HL-60/S4 treated with retinoic acid at 250 ng/mL for 4 days and 3 days (cell line): ENCODE data around the gene TMEM233.
"Not testable (repeated sequence)": the region's sequence is repeated elsewhere in the genome, so short reads cannot be mapped to it uniquely, and the experiment has no call there.

Experiments
- in situ Hi-C: fragments of 300-500 bp; cut with MboI; formaldehyde crosslinking; loops from 2 replicates; pipeline ENCODE4 v1.7.0; 2022; ENCODE audit warnings: low sequenced_read_pairs

Gene TMEM233

DNA sequence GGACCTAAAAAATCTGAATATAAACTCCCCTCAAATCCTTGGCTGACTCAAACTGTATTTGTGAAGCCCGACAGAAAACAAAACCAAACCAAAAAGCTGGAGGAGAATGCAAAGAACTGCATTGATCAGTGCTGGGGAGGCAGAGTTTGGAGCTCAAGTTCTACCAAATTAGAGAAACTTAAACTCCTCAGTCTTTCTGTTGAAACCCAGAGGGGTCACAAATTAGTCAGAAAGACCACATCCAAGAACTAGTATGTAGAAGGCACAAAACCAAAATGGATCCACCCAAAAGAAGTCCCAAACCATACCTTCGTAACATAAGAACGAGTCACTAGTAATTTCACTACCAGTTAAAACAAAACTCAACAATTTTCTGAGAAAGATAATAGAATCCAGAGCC, 59.1 kb downstream of the TMEM233 start:
- in situ Hi-C loops = no loop called here

DNA sequence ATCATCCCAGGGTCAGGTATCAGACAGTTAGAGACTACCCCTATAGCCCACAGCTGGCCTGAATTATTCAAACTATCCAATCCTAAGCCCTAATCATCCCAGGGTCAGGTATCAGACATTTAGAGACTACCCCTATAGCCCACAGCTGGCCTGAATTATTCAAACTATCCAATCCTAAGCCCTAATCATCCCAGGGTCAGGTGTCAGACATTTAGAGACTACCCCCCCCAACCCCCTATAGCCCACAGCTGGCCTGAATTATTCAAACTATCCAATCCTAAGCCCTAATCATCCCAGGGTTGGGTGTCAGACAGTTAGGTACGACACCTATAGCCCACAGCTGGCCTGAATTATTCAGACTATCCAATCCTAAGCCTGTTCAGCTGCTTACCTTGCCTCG, 63.4 kb downstream of the TMEM233 start:
- in situ Hi-C loops = not testable (repeated sequence)

DNA sequence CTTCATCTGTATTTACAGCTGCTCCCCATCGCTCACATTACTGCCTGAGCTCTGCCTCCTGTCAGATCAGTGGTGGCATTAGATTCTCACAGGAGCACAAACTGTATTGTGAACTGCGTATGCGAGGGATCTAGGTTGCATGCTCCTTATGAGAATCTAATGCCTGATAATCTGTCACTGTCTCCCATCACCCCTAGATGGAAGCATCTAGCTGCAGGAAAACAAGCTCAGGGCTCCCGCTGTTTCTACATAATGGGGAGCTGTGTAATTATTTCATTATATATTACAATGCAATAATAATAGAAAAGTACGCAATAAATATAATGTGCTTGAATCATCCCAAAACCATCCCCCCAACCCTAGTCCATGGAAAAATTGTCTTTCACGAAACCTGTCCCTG, 64.6 kb downstream of the TMEM233 start:
- in situ Hi-C loops = not testable (repeated sequence)

DNA sequence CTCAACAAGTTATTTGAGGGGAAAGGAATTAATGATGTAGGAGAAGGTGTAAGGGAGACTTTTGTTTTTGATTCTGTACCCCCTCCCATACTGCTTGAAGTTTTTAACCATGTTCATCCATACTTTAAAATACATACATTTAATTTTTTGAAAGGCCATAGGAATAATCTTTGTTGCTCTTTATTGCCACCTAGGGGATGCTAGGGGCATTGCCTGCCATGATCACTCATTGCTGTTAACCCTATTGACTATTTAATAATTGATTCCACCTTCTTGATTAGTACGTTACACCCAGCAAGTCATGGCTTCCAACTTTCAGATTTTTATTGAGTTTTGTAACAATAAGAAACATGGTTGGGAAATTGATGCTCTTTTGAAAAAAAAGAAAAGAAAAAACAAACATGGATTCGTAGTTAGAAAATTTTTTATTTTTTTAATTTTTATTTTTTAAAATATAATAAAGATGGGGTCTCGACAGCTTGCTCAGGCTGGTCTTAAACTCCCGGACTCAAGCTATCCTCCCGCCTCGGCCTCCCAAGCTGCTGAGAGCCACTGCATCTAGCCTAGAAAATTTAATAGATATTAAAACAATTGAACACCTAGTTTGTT, 65.8 kb downstream of the TMEM233 start:
- in situ Hi-C loops = no loop called here

DNA sequence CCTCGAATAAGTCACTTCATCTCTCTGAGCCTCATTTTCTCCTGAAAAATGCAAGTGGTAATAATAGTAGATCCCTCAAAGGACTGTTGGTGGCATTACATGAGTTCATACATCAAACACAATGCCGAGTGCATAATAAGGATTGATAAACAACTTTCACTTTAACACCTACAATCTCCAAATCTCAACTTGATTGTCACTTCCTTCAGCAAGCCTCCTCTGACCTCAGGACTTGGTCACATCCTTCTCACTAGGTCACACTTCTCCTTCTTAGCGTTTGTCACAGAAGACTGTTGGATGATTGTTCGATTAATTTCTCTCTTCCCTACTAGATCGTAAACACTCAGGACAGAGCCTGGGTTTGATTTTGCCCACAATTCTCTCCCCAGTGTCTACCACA, 66.5 kb downstream of the TMEM233 start:
- in situ Hi-C loops = no loop called here

DNA sequence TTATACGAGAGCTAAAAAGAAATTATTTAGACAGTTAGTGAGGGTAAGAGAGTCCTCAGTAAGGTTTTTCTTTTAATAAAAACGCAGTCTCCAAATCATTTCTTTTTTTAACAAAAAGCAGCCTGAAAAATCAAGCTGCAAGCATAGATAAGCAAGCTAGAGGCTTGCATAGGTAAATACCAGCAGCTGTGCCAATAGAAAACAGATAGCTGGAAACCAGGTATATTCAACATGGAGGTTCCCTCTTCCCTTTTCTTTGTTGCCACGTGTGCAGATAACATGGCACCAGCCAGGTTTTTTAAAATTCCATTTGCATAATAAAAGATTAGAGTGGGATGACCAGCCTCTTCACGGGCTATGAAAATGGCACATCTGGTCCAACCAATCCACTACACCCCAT, 68.3 kb downstream of the TMEM233 start:
- in situ Hi-C loops = no loop called here

DNA sequence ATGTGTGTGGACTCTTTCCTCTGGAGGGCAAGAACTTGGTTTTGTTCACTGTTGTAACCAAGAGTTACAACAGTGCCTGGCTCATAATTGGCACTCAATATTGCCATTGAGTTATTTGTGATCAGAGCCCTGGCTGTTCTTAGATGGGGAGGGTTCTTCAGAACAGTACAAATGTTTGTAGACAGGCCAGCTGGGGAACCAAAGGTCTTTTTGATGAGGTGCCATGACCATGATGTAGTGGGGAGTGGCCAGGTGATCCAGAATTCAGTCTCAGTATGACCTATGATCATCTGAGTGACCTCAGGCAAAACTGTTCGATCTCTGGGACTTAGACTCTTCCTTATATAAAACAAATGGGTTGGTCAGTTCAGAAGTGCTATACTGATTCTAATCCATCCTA, 71.1 kb downstream of the TMEM233 start:
- in situ Hi-C loops = no loop called here

DNA sequence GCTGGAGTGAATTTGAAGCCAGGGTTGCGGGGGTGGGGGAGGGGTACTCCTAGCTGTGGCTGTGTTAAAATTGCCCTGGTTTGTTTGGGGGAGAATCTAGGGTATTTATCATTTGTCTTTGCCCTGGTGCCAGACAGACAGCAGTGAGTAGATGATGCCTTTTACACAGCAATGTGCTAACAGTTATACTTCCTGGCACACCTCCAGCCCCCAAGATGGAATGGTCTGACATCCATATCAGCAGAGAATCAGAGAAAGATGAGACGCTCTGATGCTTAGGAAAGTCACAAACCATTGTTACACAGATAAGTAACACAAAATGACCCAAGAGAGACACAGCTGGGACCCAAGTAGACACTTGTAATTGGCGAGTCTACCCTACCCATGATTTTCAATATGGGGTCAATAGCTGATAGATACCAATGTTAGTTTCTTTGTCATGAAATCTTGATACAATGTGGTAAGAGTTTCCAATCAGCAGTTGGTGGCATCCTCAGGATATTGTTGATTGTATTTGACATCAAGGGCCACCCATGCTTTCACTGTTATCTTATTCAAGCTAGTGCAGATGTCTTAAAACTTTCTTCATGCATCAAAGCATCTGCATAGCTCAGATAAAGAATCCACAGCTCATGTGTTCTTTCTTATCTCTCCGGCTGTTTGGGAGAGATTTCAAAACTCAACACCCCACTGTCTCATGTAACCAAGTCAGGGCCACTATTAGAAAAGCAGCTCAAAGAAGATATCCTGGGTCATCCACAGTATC, 71.8 kb downstream of the TMEM233 start:
- in situ Hi-C loops = no loop called here

DNA sequence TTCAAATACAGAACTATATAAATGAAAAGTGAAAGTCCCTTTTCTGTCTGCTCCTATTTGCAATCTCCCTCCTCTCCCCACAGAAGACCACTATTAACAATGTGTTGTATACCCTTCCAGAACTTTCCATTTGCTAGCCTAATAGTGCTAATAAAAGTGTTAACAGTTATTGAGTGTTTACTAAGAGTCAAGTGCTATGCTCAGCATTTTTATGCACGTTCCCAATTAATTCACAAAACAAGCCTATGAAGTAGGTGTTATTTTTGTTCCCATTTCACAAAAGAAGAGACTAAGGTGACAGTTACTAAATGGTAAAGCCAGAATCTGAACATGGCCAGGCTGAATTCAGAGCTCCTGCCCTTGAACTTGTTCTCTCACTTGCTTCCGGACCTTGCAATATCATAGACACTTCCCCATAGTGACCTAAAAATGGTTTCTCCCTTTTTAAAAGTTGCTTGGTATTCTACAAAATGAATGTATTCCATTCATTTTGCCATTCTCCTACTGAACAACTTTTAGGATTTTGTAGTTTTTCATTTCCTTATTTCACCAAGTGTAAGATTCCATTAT, 72.7 kb downstream of the TMEM233 start:
- in situ Hi-C loops = no loop called here

DNA sequence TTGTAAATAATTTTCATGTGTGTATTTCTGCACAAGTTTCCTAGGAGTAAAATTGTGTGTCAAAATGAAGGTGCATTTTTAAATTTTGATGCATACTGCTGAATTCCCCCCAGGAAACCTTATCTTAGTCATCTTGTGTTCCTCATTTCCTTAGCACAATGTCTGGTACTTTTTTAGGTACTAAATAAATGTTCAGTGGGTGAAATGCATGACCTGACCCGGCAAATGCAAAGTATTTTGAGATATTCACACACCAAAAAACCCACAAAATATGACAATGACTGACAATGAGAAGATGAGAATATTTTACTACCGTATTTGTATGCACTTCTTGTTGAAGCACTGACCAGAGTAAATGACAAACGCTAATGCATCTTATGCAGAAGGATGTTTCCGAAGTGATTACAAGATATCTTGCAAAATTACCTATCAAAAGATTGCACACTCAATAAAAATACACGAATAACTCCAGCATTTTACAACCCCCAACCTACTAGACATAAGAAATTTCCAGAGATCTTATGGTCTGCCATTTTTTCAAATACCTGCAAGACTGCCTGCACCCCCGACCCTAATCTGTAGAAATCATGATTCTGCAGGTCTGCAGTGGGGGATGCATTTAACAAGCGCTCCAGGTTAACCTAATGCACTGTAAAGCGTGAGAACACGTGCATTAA, 73.5 kb downstream of the TMEM233 start:
- in situ Hi-C loops = no loop called here

DNA sequence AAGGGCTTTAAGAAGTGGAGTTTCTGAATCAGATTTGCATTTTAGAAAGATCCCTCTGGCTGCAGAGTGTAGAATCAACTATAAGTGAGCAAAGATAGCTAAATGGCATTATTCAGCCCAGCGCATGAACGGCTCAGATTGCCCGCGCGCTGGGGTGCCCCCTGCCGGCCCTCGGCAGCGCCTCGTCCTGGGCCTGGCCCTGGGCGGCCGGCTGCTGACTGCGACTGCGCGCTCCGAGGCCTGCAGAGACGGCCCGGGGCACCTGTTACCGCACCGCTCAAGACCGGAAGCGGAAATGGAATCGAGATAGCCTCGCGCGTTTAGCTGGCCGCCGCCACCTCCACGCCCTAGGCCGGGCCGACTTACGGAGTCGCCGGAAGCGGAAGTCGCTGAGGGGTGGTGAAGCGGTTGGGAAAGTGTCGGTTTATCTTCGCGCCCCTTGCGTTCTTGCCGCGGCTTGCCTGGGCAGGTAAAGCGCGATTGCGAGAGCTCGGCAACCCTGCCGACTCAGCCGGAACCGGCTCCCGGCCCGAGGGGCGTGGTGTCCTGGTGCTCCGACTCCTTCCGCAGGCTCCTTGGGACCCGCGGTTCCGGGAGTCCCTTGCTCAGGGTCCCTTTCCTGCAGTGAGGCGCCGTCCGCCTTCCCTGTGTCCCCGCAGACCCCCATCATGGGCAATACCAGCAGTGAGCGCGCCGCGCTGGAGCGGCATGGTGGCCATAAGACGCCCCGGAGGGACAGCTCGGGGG, 74.2 kb downstream of the TMEM233 start, which contains the start of gene PRKAB1:
PRKAB1 (plus strand) TSS at position 557 of the 747 bp plus-strand sequence; CDS start at position 669, 112 bp downstream.
- in situ Hi-C loops = no loop called here

DNA sequence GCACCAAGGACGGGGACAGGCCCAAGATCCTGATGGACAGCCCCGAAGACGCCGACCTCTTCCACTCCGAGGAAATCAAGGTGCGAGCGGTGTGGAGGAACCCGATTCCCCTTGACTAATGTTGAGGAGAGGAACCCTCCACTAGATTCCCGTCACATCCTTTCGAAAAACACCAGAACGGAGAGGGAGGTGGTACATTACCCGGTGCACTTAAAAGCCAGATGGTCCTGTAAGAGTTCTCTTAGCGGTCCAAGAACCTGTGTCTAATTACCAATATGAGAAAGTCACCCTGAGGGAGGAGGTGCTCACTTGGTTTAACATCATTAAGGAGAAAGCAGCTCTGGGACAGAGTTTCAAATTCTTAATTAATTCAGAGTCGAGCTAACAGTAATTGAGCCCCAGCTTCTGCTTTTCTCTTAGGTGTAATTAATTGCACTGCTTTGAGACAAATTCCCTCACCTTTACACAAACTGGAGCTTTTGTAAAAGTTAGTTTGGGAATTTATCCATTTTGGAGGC, 74.8 kb downstream of the TMEM233 start:
- in situ Hi-C loops = no loop called here

DNA sequence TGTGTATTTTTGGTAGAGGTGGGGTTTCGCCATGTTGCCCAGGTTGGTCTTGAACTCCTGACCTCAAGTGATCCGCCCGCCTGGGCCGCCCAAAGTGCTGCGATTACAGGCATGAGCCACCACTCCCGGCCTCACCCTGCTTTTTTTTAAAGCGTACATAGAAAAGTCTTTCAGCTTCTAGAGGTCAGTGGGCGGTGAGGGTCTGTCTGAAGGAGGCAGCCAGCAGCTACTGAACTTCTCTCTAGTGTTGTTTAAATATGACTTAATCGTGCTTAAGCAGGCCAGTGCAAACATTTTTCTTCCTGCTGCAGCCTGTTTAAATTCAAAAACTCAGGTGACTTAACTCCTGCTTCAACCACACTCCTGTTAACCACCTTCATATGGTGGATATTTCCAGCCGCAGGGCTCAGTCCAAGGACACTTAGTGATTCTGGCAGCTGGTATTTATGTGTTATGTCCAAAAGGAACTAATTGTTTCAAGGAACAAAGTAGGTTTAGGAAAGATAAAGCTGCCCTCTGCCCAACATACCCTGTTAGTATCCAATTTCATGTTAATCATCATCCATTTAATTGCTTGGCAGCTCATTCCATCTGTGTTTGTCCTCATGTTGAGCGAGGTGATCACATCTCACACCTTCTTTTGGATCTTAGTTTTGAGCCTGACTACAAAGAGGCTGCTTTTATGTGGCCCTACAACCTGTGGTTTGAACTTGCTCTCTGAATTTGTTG, 76.3 kb downstream of the TMEM233 start:
- in situ Hi-C loops = no loop called here

DNA sequence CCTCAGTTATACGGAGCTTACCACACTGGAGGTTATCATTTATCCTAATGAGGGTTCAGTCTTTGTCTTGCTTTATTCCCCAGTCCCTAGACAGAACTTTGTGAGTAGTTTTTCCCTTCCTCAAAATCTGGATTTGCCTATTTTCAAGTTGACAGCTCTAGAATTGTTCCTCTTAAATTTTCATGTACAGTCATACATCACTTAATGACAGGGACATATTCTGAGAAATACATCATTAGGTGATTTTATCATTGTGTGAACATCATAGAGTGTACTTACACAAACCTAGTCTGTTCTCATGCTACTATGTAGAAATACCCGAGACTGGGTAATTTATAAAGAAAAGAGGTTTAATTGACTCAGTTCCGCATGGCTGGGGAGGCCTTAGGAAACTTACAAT, 77.5 kb downstream of the TMEM233 start:
- in situ Hi-C loops = no loop called here

DNA sequence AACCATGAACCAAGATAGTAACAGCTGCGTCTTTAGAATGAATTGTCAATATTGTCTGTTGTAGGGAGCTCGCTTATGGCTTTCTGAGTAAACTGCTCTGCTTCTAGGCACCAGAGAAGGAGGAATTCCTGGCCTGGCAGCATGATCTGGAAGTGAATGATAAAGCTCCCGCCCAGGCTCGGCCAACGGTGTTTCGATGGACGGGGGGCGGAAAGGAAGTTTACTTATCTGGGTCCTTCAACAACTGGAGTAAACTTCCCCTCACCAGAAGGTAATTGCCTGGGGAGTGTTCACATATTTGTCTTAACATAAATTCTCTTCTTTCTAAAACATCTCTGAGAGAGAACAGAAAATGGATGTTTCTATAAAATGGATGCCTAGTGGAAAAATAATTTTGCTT, 78.6 kb downstream of the TMEM233 start:
- in situ Hi-C loops = no loop called here

DNA sequence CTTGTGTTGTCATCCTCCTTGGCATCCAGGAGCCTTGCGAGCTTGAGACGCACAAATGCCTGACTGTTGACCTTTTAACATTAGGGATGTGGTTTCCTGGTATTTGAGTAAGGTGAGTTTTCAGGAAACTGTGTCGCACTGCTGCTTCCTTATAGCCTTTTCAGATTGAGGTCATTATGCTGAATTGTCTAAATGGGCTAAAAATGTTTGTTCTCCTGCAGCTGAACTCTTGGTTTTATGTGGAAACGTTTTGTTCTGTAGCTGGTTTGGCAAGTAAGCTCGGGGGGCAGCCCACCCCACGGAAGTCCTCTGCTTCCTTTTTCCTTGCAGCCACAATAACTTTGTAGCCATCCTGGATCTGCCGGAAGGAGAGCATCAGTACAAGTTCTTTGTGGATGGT, 80.1 kb downstream of the TMEM233 start:
- in situ Hi-C loops = no loop called here

DNA sequence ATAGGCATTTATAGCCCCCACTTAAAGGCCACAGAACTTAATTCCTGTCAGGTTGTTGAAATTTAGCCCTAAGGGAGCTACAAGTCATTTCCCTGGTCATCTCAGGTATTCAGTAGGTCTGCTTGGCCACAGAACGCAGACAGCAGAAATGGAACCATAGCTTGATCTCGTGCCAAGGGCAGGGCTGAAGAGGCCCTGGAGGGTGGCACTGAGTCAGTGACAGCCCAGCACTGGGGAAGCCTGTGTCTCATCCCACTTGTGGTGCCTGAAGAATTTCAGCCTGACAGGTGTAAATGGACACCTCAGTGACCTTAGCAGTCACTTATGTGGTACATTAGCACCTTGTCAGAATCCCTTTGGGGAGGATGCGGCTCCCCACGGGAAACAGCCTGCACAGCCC, 81.0 kb downstream of the TMEM233 start:
- in situ Hi-C loops = no loop called here

DNA sequence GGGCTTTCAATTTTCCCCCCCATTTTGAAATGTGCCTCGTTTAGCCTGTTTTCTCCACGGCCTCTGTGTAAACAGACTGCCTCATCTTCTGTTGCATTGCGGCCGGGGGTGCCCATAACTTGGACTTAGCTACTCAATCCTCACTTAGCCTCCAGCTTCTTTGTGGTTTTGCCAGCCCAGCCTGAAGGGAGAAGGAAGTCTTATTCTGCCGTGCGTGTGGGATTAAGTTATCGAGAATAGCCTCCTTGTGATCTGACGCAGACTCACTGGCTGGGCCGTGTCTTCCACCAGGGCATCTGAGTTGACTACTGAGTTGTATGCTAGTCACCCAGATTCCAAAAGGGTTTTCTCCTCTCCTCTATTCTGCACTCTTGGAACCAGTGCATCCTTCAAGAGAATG, 82.4 kb downstream of the TMEM233 start:
- in situ Hi-C loops = no loop called here

DNA sequence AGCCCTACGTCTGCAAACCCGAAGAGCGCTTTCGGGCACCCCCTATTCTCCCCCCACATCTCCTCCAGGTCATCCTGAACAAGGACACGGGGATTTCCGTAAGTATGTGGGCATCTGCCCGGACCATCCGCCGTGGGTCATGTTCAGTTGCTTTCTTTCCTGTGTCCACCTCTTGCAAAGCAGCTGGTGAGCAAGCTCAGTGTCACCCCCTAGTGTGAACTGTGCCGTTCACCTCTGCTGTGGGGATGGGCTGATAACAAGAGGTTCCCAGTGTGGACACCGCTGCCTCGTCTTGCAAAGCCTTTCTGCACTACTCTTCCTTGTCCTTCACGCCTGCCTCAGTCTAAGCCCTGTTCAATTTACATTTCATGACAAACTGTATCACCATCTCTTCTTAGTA, 83.0 kb downstream of the TMEM233 start:
- in situ Hi-C loops = no loop called here

DNA sequence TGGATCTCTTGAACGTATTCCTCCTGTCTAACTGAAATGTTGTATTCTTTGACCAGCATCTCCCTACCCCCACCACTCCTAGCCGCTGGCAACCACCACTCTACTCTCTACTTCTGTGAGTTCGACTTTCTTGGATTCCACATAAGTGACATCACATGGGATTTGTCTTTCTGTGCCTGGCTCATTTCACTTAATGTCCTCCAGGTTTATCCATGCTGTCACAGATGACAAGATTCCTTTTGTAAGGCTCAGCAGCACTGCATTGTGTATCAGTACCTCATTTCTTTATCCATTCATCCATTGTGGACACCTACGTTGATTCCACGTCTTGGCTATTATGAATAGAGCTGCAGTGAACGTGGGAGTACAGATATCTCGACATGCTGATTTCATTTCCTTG, 84.9 kb downstream of the TMEM233 start:
- in situ Hi-C loops = no loop called here
